Sigmoid colon (tissue), 4 donors: ENCODE results near the gene MRPL46.

Experiments
- CTCF ChIP-seq, 4 experiments: fragments of 450-650 bp in 3 of 4; fragments of 200-600 bp in 1 of 4; IDR thresholded peaks; one replicate each; pipeline ENCODE4 v1.5.1; 2016 to 2019; ENCODE audit warnings: antibody characterized with exemption in 4 of 4, mild to moderate bottlenecking in 3 of 4, moderate library complexity in 2 of 4
- EP300 ChIP-seq, 4 donors: sonication (generic); formaldehyde crosslinking; IDR thresholded peaks; one replicate each; pipeline ENCODE4 v1.6.1; 2017; ENCODE audit warnings: antibody characterized with exemption in 4 of 4
- POLR2A ChIP-seq, 2 donors: fragments of 450-650 bp; IDR thresholded peaks; one replicate each; pipeline ENCODE4 v1.6.1; 2016; ENCODE audit warnings: antibody characterized with exemption in 2 of 2, mild to moderate bottlenecking in 2 of 2, moderate library complexity in 2 of 2
- POLR2AphosphoS5 ChIP-seq, 4 donors: sonication (generic); formaldehyde crosslinking; IDR thresholded peaks; one replicate each; pipeline ENCODE4 v1.6.1; 2017; ENCODE audit warnings: antibody characterized with exemption in 4 of 4

GRCh38 chr15:88433046-88433685 lies 34.0 kb downstream of the MRPL46 start:
- TF ChIP-seq CTCF (IDR thresholded peaks at IDR 0.05) (no peak), POLR2A (IDR thresholded peaks at IDR 0.05) (no peak), EP300 (IDR thresholded peaks at IDR 0.05) (no peak), POLR2AphosphoS5 (IDR thresholded peaks at IDR 0.05) (no peak)
